ENCODE results near the gene RNF41.
A peak's percentile ranks its signal among the peaks of the same experiment; 100 is the strongest.
"Not testable (repeated sequence)": the region's sequence is repeated elsewhere in the genome, so short reads cannot be mapped to it uniquely, and the experiment has no call there.

RNF41 gene

DNA sequence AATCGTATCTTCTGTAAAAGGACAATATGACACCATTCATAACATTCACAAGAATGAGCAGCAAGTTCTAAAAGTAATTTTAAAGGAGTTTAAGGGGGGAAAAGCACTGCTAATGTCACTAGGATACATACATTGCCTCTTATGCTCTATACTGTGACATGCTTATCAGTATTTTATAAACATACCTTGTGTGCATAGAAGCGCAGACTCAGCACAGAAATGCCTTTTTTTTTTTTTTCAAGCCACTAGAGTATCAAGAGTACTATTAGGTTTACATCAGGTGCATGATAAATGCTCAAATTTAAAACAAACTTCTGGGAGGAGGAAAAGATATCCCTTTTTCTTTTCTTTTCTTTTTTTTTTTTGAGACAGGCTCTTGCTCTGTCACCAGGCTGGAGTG is 18.9 kb downstream of the RNF41 start:
- no peak overlapping the region for H3K4me3 ChIP-seq (ENCODE audit: low read length)
- no peak for DNase-seq (ENCODE audit: low read depth)
- TF ChIP-seq CTCF (conservative IDR thresholded peaks at IDR 0.05; ENCODE audit: low read depth, low read length), result no peak

- H3K4me3 ChIP-seq (ENCODE audit: low read length), result no peak overlapping the region
- DNase-seq (ENCODE audit: low read depth), result no peak
- TF ChIP-seq CTCF (conservative IDR thresholded peaks at IDR 0.05; ENCODE audit: low read depth, low read length), result no peak
Measured at GRCh38 chr12:56202366-56202765, 19.4 kb downstream of the RNF41 start.

DNA sequence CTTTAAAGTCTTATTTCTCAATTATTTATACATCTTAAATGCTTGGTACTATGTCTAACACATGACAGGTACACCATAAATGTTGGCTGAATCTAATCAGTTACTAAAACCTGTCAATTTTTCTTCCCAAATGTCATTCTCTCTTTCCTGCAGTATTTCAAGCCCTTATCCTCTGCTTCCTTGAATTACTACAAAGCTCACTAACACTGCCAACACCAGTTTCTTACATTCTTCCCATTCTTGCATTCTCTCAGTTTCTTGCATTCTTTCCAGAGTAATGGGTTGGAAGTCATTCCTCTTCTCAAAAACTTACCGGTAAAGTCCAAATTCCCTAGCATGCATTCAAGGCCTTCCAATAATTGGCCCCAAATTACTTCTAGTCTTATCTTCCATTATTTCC is 22.9 kb downstream of the RNF41 start:
- DNase-seq (ENCODE audit: low read depth), result no peak
- no peak for TF ChIP-seq CTCF (conservative IDR thresholded peaks at IDR 0.05; ENCODE audit: low read depth, low read length)
- no peak overlapping the region for H3K4me3 ChIP-seq (ENCODE audit: low read length)

DNA sequence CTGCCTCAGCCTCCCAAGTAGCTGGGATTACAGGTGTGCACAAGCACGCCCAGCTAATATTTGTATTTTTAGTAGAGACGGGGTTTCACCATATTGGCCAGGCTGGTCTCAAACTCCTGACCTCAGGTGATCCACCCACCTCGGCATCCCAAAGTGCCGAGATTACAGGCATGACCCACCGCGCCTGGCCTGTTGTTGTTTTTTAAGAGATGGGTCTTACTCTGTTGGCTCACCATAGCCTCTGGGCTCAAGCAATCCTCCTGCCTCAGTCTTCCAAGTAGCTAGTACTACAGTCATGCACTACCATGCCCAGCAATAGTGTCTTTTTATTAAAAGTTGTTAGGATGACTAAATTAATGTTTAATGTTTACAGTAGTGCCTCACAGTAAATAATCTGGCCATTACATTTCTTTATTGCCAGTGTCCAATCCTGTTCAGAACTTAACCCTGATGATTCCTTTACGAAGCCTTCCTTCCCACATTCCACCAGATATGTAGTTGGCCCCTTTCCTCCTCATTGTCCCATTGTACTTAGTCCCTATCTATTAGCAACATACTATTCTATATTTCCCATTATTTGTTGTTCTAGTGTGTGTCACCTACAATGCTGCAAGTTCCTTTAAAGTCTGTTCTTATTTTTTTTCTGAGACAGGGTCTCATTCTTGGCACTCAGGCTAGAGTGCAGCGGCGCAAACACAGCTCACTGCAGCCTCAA is 23.6 kb downstream of the RNF41 start:
- no peak for TF ChIP-seq CTCF (conservative IDR thresholded peaks at IDR 0.05; ENCODE audit: low read depth, low read length)
- no peak for DNase-seq (ENCODE audit: low read depth)

GRCh38 chr12:56196818-56197550 is 24.7 kb downstream of the RNF41 start:
- peak; percentile 18 for DNase-seq (ENCODE audit: low read depth)

More for the DNA sequence above, 23.6 kb downstream of the RNF41 start:
- H3K4me3 ChIP-seq (ENCODE audit: low read length), result no peak overlapping the region

GRCh38 chr12:56193025-56193578 is 28.6 kb downstream of the RNF41 start:
- DNase-seq (ENCODE audit: low read depth), result peak; percentile 46
- H3K4me3 ChIP-seq (ENCODE audit: low read length), result no peak overlapping the region
- TF ChIP-seq CTCF (conservative IDR thresholded peaks at IDR 0.05; ENCODE audit: low read depth, low read length), result peak; percentile 81

More at GRCh38 chr12:56196818-56197550, 24.7 kb downstream of the RNF41 start:
- H3K4me3 ChIP-seq (ENCODE audit: low read length), result not testable (repeated sequence)

- H3K4me3 ChIP-seq (ENCODE audit: low read length), result no peak overlapping the region
- no peak for DNase-seq (ENCODE audit: low read depth)
- no peak for TF ChIP-seq CTCF (conservative IDR thresholded peaks at IDR 0.05; ENCODE audit: low read depth, low read length)
Measured at GRCh38 chr12:56192582-56192981, 29.1 kb downstream of the RNF41 start.
